MCF 10A (cell line): ENCODE data around the gene TTC34. TPM values are rescaled to one million over a fixed set of nuclear protein-coding genes. Genes with fewer than 3 reads are reported as not detected.

Source experiments
- BruUV-seq: library from RNA; stranded (reverse); fragments of 400-500 nt; replicated peaks from 2 replicates; lab custom pipeline; 2021; lab: Mats Ljungman, UMichigan
- CTCF ChIA-PET: fragments of 300-600 bp; sonication (Branson Sonifier 250); formaldehyde crosslinking; extraction: SDS; loops from one replicate; lab custom pipeline; 2021; ENCODE audit warnings: antibody characterized with exemption, inconsistent platforms; lab: Yijun Ruan, JAX
- POLR2A ChIA-PET: fragments of 300-600, 350-650 bp; sonication (Branson Sonifier 250); formaldehyde crosslinking; extraction: SDS; loops from one replicate; lab custom pipeline; 2020; ENCODE audit warnings: antibody characterized with exemption, inconsistent platforms; lab: Yijun Ruan, JAX
- DNase-seq: peaks from one replicate; pipeline ENCODE4 v3.0.0-alpha.2; 2018; ENCODE audit not compliant: unreplicated experiment
- H3K27ac Mint-ChIP-seq: one replicate; pipeline ENCODE4 v1.8.0; 2022; ENCODE audit warnings: mild to moderate bottlenecking, low read depth, mixed read lengths; ENCODE audit not compliant: unreplicated experiment
- H3K27me3 Mint-ChIP-seq: one replicate; pipeline ENCODE4 v1.8.0; 2022; ENCODE audit warnings: mixed read lengths; ENCODE audit not compliant: insufficient read depth, unreplicated experiment
- H3K36me3 Mint-ChIP-seq: one replicate; pipeline ENCODE4 v1.8.0; 2022; ENCODE audit warnings: mild to moderate bottlenecking, moderate library complexity, mixed read lengths; ENCODE audit not compliant: insufficient read depth, unreplicated experiment
- H3K4me1 Mint-ChIP-seq: one replicate; pipeline ENCODE4 v1.8.0; 2022; ENCODE audit warnings: mixed read lengths; ENCODE audit not compliant: insufficient read depth, unreplicated experiment
- H3K4me3 Mint-ChIP-seq: one replicate; pipeline ENCODE4 v1.8.0; 2022; ENCODE audit warnings: mild to moderate bottlenecking, moderate library complexity, mixed read lengths; ENCODE audit not compliant: unreplicated experiment
- H3K9me3 Mint-ChIP-seq: one replicate; pipeline ENCODE4 v1.8.0; 2022; ENCODE audit warnings: mixed read lengths; ENCODE audit not compliant: unreplicated experiment
- intact Hi-C: fragments of 100-400 bp; cut with micrococcal nuclease; formaldehyde crosslinking; loops from 2 replicates; pipeline ENCODE4 v1.14.1; 2022
- total RNA-seq: library from RNA; stranded (reverse); gene quantifications from 2 replicates; pipeline ENCODE4 v1.2.3, GENCODE V29; 2022
- TF ChIP-seq, protein P1 (sequence below): fragments of 200-600 bp; IDR thresholded peaks from one replicate; pipeline ENCODE4 v1.8.0; 2022; ENCODE audit warnings: antibody characterized with exemption, mild to moderate bottlenecking; ENCODE audit not compliant: unreplicated experiment

TTC34 gene
- total RNA-seq, 1 experiment from 2014 or later, result 0.47 TPM

DNA sequence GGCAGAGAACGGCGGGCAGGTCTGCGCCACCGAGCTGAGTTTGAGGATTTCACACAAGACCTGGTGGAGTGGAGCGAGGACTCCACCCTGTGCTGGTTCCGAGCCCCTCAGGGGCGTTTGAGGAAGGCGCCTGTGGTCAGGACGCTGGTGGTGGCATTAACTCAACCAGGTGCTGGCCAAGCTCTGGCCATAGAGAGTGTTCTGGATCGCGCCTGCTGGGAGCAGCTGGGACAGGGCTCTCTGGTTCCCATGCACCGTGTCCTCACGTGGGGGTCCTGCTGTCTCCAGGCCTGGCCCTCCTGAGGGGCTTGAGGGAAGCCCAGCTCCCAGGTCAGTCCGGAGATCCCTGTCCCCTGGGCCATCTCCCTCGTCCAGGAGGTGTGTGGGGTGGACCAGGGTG, 24.8 kb upstream of the TTC34 start:
- peaks cover 30% of the 10 kb centered on the region for H3K9me3 Mint-ChIP-seq
- H3K4me3 Mint-ChIP-seq, result no peak overlapping the region
- TF ChIP-seq, protein P1, sequence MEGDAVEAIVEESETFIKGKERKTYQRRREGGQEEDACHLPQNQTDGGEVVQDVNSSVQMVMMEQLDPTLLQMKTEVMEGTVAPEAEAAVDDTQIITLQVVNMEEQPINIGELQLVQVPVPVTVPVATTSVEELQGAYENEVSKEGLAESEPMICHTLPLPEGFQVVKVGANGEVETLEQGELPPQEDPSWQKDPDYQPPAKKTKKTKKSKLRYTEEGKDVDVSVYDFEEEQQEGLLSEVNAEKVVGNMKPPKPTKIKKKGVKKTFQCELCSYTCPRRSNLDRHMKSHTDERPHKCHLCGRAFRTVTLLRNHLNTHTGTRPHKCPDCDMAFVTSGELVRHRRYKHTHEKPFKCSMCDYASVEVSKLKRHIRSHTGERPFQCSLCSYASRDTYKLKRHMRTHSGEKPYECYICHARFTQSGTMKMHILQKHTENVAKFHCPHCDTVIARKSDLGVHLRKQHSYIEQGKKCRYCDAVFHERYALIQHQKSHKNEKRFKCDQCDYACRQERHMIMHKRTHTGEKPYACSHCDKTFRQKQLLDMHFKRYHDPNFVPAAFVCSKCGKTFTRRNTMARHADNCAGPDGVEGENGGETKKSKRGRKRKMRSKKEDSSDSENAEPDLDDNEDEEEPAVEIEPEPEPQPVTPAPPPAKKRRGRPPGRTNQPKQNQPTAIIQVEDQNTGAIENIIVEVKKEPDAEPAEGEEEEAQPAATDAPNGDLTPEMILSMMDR, result no peak
- no peak overlapping the region for H3K27ac Mint-ChIP-seq
- BruUV-seq, result no TSS peak
- no peaks in the 10 kb centered on the region for H3K4me1 Mint-ChIP-seq
- ChIA-PET CTCF (interaction anchor here (0.5 kb wide), 1 partner anchor 514 kb away, joined by 3 read pairs; no protein-coding TSS in a partner anchor), POLR2A (no interaction called here)
- H3K27me3 Mint-ChIP-seq, result no peaks in the 10 kb centered on the region
- DNase-seq, result no peak
- intact Hi-C loops, result no loop called here
- no peaks in the 10 kb centered on the region for H3K36me3 Mint-ChIP-seq

DNA sequence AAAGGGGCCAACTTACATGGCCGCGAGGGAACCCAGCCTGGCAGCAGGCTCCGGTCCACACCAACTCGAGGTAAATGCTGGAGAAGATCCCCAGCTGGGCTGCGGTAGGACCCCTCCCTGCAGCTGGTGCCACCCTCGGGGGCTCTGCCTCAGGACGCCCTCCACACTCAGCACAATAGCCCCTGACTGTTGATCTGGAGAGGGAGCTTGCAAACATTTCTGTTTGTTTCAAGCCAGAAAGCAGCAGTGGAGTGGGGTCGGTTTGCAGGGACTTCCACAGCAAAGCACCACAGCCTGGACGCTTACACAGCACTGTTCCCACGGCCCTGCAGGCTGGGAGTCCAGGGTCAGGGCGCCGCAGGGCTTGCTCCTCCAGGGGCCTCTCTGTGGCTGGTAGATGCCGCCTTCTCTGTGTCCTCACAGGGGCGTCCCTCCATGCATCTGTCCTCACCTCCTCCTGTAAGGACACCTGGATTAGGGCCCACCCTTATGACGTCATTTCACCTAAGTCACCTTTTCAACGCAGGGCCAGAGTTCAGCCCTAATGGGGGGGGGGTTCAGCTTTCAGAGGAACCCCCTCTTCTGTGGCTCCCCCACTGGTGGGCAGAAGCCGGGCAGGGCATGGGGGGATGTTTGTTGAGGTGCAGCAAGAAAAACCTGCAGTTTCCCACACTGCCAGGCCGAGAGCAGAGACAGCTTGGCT, 24.1 kb upstream of the TTC34 start:
- POLR2A ChIA-PET, result no interaction called here
- no peaks in the 10 kb centered on the region for H3K27me3 Mint-ChIP-seq
- H3K27ac Mint-ChIP-seq, result no peak overlapping the region
- H3K4me3 Mint-ChIP-seq, result no peak overlapping the region
- TF ChIP-seq, protein P1, result no peak
- BruUV-seq, result no TSS peak
- H3K4me1 Mint-ChIP-seq, result no peaks in the 10 kb centered on the region
- H3K9me3 Mint-ChIP-seq, result peaks cover 30% of the 10 kb centered on the region
- intact Hi-C loops, result no loop called here
- CTCF ChIA-PET, result no interaction called here
- no peaks in the 10 kb centered on the region for H3K36me3 Mint-ChIP-seq
- DNase-seq, result no peak

DNA sequence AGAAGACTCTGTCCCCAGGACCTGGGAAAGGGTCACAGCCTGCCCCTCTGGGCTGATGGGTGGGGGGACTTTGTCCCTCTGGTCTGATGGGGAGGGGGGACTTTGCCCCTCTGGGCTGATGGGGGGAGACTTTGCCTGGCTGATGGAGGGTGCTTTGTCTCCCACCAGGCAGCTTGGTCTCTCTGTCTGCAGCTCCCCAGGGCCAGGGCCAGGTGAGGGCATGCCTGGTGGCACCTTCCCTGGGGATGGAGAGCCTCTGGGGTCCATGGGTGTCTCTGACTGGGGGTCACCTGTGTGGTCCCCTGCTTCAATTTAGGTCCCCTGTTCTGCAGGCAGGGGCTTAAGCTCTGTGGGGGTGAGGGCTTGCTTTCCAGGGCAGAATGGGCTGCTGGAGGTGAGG, 23.5 kb upstream of the TTC34 start:
- no peak for DNase-seq
- Mint-ChIP-seq H3K4me1 (no peaks in the 10 kb centered on the region), H3K27ac (no peak overlapping the region), H3K36me3 (no peaks in the 10 kb centered on the region), H3K4me3 (no peak overlapping the region), H3K27me3 (no peaks in the 10 kb centered on the region), H3K9me3 (peaks cover 32% of the 10 kb centered on the region)
- CTCF ChIA-PET, result no interaction called here
- intact Hi-C loops, result no loop called here
- no TSS peak for BruUV-seq
- TF ChIP-seq, protein P1, result no peak
- POLR2A ChIA-PET, result no interaction called here

DNA sequence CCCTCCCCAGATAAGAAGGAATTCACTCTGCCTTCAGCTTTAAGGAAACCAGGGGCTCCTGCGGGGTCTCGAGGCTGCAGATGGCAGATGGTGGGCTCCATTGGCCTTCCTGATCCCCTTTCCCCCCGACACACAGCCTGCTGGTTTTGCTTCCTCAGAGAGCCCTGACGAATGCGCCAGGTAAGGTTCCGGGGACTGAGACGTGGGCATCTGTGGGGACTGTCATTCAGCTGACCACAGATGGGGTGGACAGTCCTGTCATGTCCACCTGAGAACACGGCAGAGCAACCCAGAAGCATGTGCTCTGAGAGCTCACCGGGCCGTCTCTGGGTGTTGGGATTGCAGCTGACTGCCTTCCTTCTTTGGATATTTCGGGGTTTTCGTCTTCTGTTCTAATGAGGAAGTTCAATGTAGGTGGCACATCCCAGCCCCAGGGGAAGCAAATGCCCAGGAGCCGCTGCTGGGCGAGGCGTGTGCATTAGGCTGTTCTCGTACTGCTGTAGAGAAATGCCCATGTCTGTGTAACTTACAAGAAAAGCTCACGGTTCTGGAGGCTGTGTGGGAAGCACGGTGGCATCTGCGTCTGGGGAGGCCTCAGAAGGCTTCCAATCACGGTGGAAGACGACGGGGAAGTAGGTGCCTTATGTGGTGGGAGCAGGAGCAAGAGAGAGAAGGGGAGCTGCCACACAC, 22.6 kb upstream of the TTC34 start:
- ChIA-PET CTCF (no interaction called here), POLR2A (no interaction called here)
- no peaks in the 10 kb centered on the region for H3K4me1 Mint-ChIP-seq
- peaks cover 4% of the 10 kb centered on the region for H3K36me3 Mint-ChIP-seq
- H3K27me3 Mint-ChIP-seq, result no peaks in the 10 kb centered on the region
- peaks cover 42% of the 10 kb centered on the region for H3K9me3 Mint-ChIP-seq
- H3K27ac Mint-ChIP-seq, result no peak overlapping the region
- DNase-seq, result no peak
- H3K4me3 Mint-ChIP-seq, result no peak overlapping the region
- intact Hi-C loops, result no loop called here
- TF ChIP-seq, protein P1, result no peak
- no TSS peak for BruUV-seq
